ENCODE data around the gene ONECUT3. TPM values are rescaled to one million over a fixed set of nuclear protein-coding genes. Genes with fewer than 3 reads are reported as not detected.
A peak's percentile ranks its signal among the peaks of the same experiment; 100 is the strongest.

The ONECUT3 gene
- total RNA-seq, 1 experiment from 2014 or later = 0.04 TPM

GRCh38 chr19:1830568-1830967, 77.3 kb downstream of the ONECUT3 start:
- no peaks in the 10 kb centered on the region for H3K9me3 Mint-ChIP-seq
- peaks cover 4% of the 10 kb centered on the region for H3K36me3 Mint-ChIP-seq
- no peak overlapping the region for H3K4me3 Mint-ChIP-seq
- peak overlapping the region; percentile 61 for H3K27ac Mint-ChIP-seq
- H3K4me1 Mint-ChIP-seq = peaks cover 4% of the 10 kb centered on the region; the same call in 1 of the 2 replicates
- TF ChIP-seq CREB1 (CRISPR knock-in tag; IDR thresholded peaks at IDR 0.05) (no peak), NFE2L1 (CRISPR knock-in tag; IDR thresholded peaks at IDR 0.05) (no peak), USF2 (CRISPR knock-in tag; IDR thresholded peaks at IDR 0.05) (no peak), ZNF281 (CRISPR knock-in tag; IDR thresholded peaks at IDR 0.05) (no peak), MYBL2 (CRISPR knock-in tag; IDR thresholded peaks at IDR 0.05) (no peak), STAT6 (CRISPR knock-in tag; conservative IDR thresholded peaks at IDR 0.05; ENCODE audit: low read depth) (no peak), ZNF138 (CRISPR knock-in tag; conservative IDR thresholded peaks at IDR 0.05) (no peak), ZNF423 (CRISPR knock-in tag; IDR thresholded peaks at IDR 0.05) (no peak)
- ATAC-seq (no peak), DNase-seq (ENCODE audit: low spot score) (no peak)
- no peaks in the 10 kb centered on the region for H3K27me3 Mint-ChIP-seq (ENCODE audit: low read depth)
- ChIA-PET CTCF (no interaction called here), POLR2A (no interaction called here)

Small RNA genes within 50 kb of the gene (microRNA-seq; reads per million reads assigned to microRNA genes)
- gene MIR1909 (ENCODE audit: borderline number of aligned reads) = 12.2 reads per million, percentile 30 among the genes with 10 or more reads in this experiment

Other genes with a start within 250 kb of the ONECUT3 start
- gene ADAMTSL5, start 240.5 kb upstream of the ONECUT3 start, total RNA-seq (2021) = 0.55 to 1.9 TPM (median 1.5 TPM) in 3 replicates
- 0.60 to 1.4 TPM (median 0.62 TPM) in 3 replicates for gene PLK5, start 229.4 kb upstream of the ONECUT3 start, total RNA-seq (2021)
- gene MEX3D, start 185.2 kb upstream of the ONECUT3 start, total RNA-seq (2021) = 69.5 to 80.5 TPM (median 78.2 TPM) in 3 replicates
- gene MBD3, start 160.6 kb upstream of the ONECUT3 start, total RNA-seq (2021) = 90.2 to 94.8 TPM (median 93.2 TPM) in 3 replicates
- 195 to 198 TPM (median 196 TPM) in 3 replicates for gene UQCR11, start 148.0 kb upstream of the ONECUT3 start, total RNA-seq (2021)
- gene TCF3, start 100.9 kb upstream of the ONECUT3 start, total RNA-seq (2021) = 323 to 350 TPM (median 324 TPM) in 3 replicates
- 5.5 to 8.2 TPM (median 8.0 TPM) in 3 replicates for gene ATP8B3, start 58.8 kb downstream of the ONECUT3 start, total RNA-seq (2021)
- 48.9 to 61.1 TPM (median 50.1 TPM) in 3 replicates for gene REXO1, start 95.0 kb downstream of the ONECUT3 start, total RNA-seq (2021)
- 54.4 to 64.0 TPM (median 55.4 TPM) in 3 replicates for gene KLF16, start 110.1 kb downstream of the ONECUT3 start, total RNA-seq (2021)
- 55.0 to 60.7 TPM (median 57.3 TPM) in 3 replicates for gene ABHD17A, start 132.0 kb downstream of the ONECUT3 start, total RNA-seq (2021)
- 15.0 to 20.3 TPM (median 15.9 TPM) in 3 replicates for gene ADAT3, start 151.9 kb downstream of the ONECUT3 start, total RNA-seq (2021)
- 81.3 to 86.1 TPM (median 86.1 TPM) in 3 replicates for gene SCAMP4, start 151.9 kb downstream of the ONECUT3 start, total RNA-seq (2021)
- 102 to 126 TPM (median 107 TPM) in 3 replicates for gene CSNK1G2, start 187.7 kb downstream of the ONECUT3 start, total RNA-seq (2021)

Measured in WTC11 (cell line).